Transverse colon (tissue), 4 donors: ENCODE data around the gene CCM2. TPM values are rescaled to one million over a fixed set of nuclear protein-coding genes. Genes with fewer than 3 reads are reported as not detected.

Source experiments
- DNase-seq: peaks from one replicate; pipeline ENCODE4 v3.0.0-alpha.2; 2019
- H3K27ac ChIP-seq, 4 donors: fragments of 200-600 bp; sonication (generic); 2 replicates each; pipeline ENCODE4 v1.5.1; 2016 to 2018; ENCODE audit warnings: inconsistent platforms in 4 of 4
- H3K27me3 ChIP-seq: fragments of 200-600 bp; sonication (generic); 2 replicates; pipeline ENCODE4 v1.5.1; 2017; ENCODE audit warnings: inconsistent platforms
- H3K36me3 ChIP-seq, 4 donors: fragments of 200-600 bp; sonication (generic); 2 replicates each; pipeline ENCODE4 v1.5.1; 2017 to 2019; ENCODE audit warnings: inconsistent platforms in 4 of 4
- H3K4me1 ChIP-seq, 4 donors: fragments of 200-600 bp; sonication (generic); 2 replicates each; pipeline ENCODE4 v1.5.1; 2017 to 2020; ENCODE audit warnings: inconsistent platforms in 4 of 4
- H3K4me3 ChIP-seq, 4 donors: fragments of 200-600 bp; sonication (generic); 1 replicate in 1 of 4; 2 replicates in 3 of 4; pipeline versions ENCODE4 v1.5.1 to v1.6.1; 2017 to 2019; ENCODE audit warnings: inconsistent platforms in 4 of 4
- H3K9me3 ChIP-seq, 2 donors: fragments of 200-600 bp; sonication (generic); 2 replicates each; pipeline ENCODE4 v1.5.1; 2017 to 2019; ENCODE audit warnings: inconsistent platforms in 2 of 2
- CTCF ChIP-seq, 5 experiments: fragments of 200-600 bp in 3 of 5; fragments of 450-650 bp in 2 of 5; sonication (generic) in 3 of 5; IDR thresholded peaks; 1 replicate in 2 of 5; 2 replicates in 3 of 5; pipeline ENCODE4 v1.5.1; 2016 to 2017; ENCODE audit warnings: antibody characterized with exemption in 5 of 5, inconsistent platforms in 3 of 5, mild to moderate bottlenecking in 2 of 5, moderate library complexity in 1 of 5
- EP300 ChIP-seq: sonication (generic); formaldehyde crosslinking; IDR thresholded peaks from one replicate; pipeline ENCODE4 v1.6.1; 2017; ENCODE audit warnings: antibody characterized with exemption, low read depth
- POLR2A ChIP-seq: fragments of 450-650 bp; IDR thresholded peaks from one replicate; pipeline ENCODE4 v1.6.1; 2016; ENCODE audit warnings: antibody characterized with exemption, mild to moderate bottlenecking, moderate library complexity
- POLR2AphosphoS5 ChIP-seq, 3 donors: sonication (generic); formaldehyde crosslinking; IDR thresholded peaks; one replicate each; pipeline ENCODE4 v1.6.1; 2016; ENCODE audit warnings: antibody characterized with exemption in 3 of 3
- WGBS, 2 donors: methylation state at CpG; one replicate each; pipeline ENCODE4 v1.1.5; 2018; ENCODE audit warnings: low coverage in 1 of 2; 5-methylcytosine and 5-hydroxymethylcytosine counted together
- in situ Hi-C, 4 donors: fragments of 200-750 bp; cut with MboI; loops; one replicate each; pipeline versions ENCODE4 v1.15.0 to v1.15.1; 2017; ENCODE audit warnings: low sequenced_read_pairs in 3 of 4, low pct_ligation_motif_present in 1 of 4, low pct_unique_long_range_greater_than_20kb in 1 of 4
- intact Hi-C: fragments of 100-400 bp; cut with DNase I; formaldehyde crosslinking; loops from one replicate; pipeline ENCODE4 v1.15.1; 2023; ENCODE audit warnings: low total_unique reads
- total RNA-seq, 4 donors: library from RNA; depleted of rRNA; stranded (reverse); fragments of >200 nt; gene quantifications; one replicate each; pipeline ENCODE4 v1.1.0, GENCODE V29; 2016

The CCM2 gene
- total RNA-seq, 4 donors from 2014 or later, result 40.4 to 76.4 (median 47.8) TPM

- no peaks in the 10 kb centered on the region for H3K36me3 ChIP-seq
- no peak for TF ChIP-seq POLR2AphosphoS5 (IDR thresholded peaks at IDR 0.05)
- no peaks in the 10 kb centered on the region for H3K27me3 ChIP-seq
- peaks cover 0 to 18% (median 4%) of the 10 kb centered on the region in 4 donors for H3K4me1 ChIP-seq
- H3K27ac ChIP-seq, result peak overlapping the region in 2 of 4 donors; percentile 2 to 31
- 75 to 81% methylated on average over 5 to 8 of the region's 8 CpGs for WGBS, 2 donors
- H3K4me3 ChIP-seq, result no peak overlapping the region
- intact Hi-C loops (loop anchor here (10.0 kb wide), 1 partner anchor 401 kb away; no protein-coding TSS in a partner anchor), in situ Hi-C loops (no loop called here)
- DNase-seq, result no peak
- no peaks in the 10 kb centered on the region for H3K9me3 ChIP-seq
Measured at GRCh38 chr7:44995555-44996493, 4.2 kb upstream of the CCM2 start.

GRCh38 chr7:44998153-44998871, 1.7 kb upstream of the CCM2 start:
- TF ChIP-seq CTCF (IDR thresholded peaks at IDR 0.05) (no peak), EP300 (no peak), POLR2A (no peak), POLR2AphosphoS5 (IDR thresholded peaks at IDR 0.05) (no peak)

GRCh38 chr7:44999245-45000092, 532 bp upstream of the CCM2 start:
- peak; percentile 27 for TF ChIP-seq POLR2A
- TF ChIP-seq POLR2AphosphoS5 (IDR thresholded peaks at IDR 0.05), result peak in 2 of 3 donors; percentile 14 to 37
- TF ChIP-seq CTCF (IDR thresholded peaks at IDR 0.05), result peak in 1 of 5 experiments; percentile 14
- no peak for TF ChIP-seq EP300
- H3K27ac ChIP-seq, result peak overlapping the region; percentile 91 to 98 (median 96)
- WGBS, 2 donors, result 1% methylated on average over 39 of the region's 66 CpGs; no CpG with 5 or more reads in 1 of the 2 donors
- H3K9me3 ChIP-seq, result no peaks in the 10 kb centered on the region
- DNase-seq, result peak; percentile 100
- in situ Hi-C loops (no loop called here), intact Hi-C loops (loop anchor here (10.0 kb wide), 1 partner anchor 405 kb away; no protein-coding TSS in a partner anchor)
- no peaks in the 10 kb centered on the region for H3K36me3 ChIP-seq
- no peaks in the 10 kb centered on the region for H3K27me3 ChIP-seq
- peaks cover 6 to 34% (median 17%) of the 10 kb centered on the region in 4 donors for H3K4me1 ChIP-seq
- peak overlapping the region; percentile 61 to 92 (median 76) for H3K4me3 ChIP-seq

More at GRCh38 chr7:44998153-44998871, 1.7 kb upstream of the CCM2 start:
- peaks cover 6 to 34% (median 17%) of the 10 kb centered on the region in 4 donors for H3K4me1 ChIP-seq
- no peaks in the 10 kb centered on the region for H3K36me3 ChIP-seq
- H3K27ac ChIP-seq, result peak overlapping the region; percentile 91 to 98 (median 96)
- in situ Hi-C loops (no loop called here), intact Hi-C loops (loop anchor here (10.0 kb wide), 1 partner anchor 404 kb away; no protein-coding TSS in a partner anchor)
- H3K27me3 ChIP-seq, result no peaks in the 10 kb centered on the region
- no peaks in the 10 kb centered on the region for H3K9me3 ChIP-seq
- peak overlapping the region in 1 of 4 donors; percentile 92 for H3K4me3 ChIP-seq
- no peak for DNase-seq
- 83 to 87% methylated on average over 1 to 4 of the region's 4 CpGs for WGBS, 2 donors

GRCh38 chr7:45001138-45001694, 1.2 kb downstream of the CCM2 start:
- Histone ChIP-seq H3K27me3 (no peaks in the 10 kb centered on the region), H3K4me1 (peaks cover 6 to 27% (median 17%) of the 10 kb centered on the region in 4 donors), H3K4me3 (peak overlapping the region in 3 of 4 donors; percentile 48 to 92 (median 87)), H3K9me3 (no peaks in the 10 kb centered on the region), H3K27ac (peak overlapping the region; percentile 94 to 96 (median 96)), H3K36me3 (no peaks in the 10 kb centered on the region)
- no peak for TF ChIP-seq EP300
- TF ChIP-seq POLR2AphosphoS5 (IDR thresholded peaks at IDR 0.05), result peak in 1 of 3 donors; percentile 12
- in situ Hi-C loops (no loop called here), intact Hi-C loops (no loop called here)
- DNase-seq, result peak; percentile 55
- 24% methylated on average over 10 of the region's 10 CpGs; no CpG with 5 or more reads in 1 of the 2 donors for WGBS, 2 donors
